VCaP (cell line): Measurements from ENCODE around the gene INO80E.

ENCODE experiments used
- H3K27ac ChIP-seq: fragments of 450-650 bp; 2 replicates; pipeline ENCODE4 v1.5.1; 2017
- CTCF ChIP-seq: fragments of 450-650 bp; conservative IDR thresholded peaks from 2 replicates; pipeline ENCODE4 v1.5.1; 2017; ENCODE audit warnings: mild to moderate bottlenecking, moderate library complexity

The INO80E gene

GRCh38 chr16:30027588-30028437, 31.8 kb downstream of the INO80E start:
- no peak for TF ChIP-seq CTCF
- H3K27ac ChIP-seq: no peak overlapping the region

GRCh38 chr16:30028438-30029076, 32.5 kb downstream of the INO80E start:
- no peak overlapping the region for H3K27ac ChIP-seq
- TF ChIP-seq CTCF: no peak

- TF ChIP-seq CTCF: no peak
- peak overlapping the region; percentile 62; the same call in 1 of the 2 replicates for H3K27ac ChIP-seq
Measured at GRCh38 chr16:30030011-30030685, 34.1 kb downstream of the INO80E start.

- no peak for TF ChIP-seq CTCF
- peak within 1 kb of the TSS; percentile 62; the same call in 1 of the 2 replicates for H3K27ac ChIP-seq
Measured at GRCh38 chr16:30030841-30031413, 34.9 kb downstream of the INO80E start, which contains the start of gene TLCD3B. Gene TLCD3B, minus strand, starts transcription at chr16:30031271. Its CDS starts 744 bp downstream, at chr16:30030527.

GRCh38 chr16:30031477-30031918, 35.5 kb downstream of the INO80E start:
- peak overlapping the region; percentile 62; the same call in 1 of the 2 replicates for H3K27ac ChIP-seq
- TF ChIP-seq CTCF: no peak

- no peak overlapping the region for H3K27ac ChIP-seq
- peak; percentile 79 for TF ChIP-seq CTCF
Measured at GRCh38 chr16:30032083-30032819, 36.2 kb downstream of the INO80E start.
